Measurements from ENCODE around the gene KLHL29.

Gene KLHL29

GRCh38 chr2:23695214-23695889 lies 310.4 kb downstream of the KLHL29 start:
- DNase-seq (ENCODE audit: low read depth in 2 of 2): no peak

GRCh38 chr2:23695890-23696751 lies 311.1 kb downstream of the KLHL29 start:
- no peak for DNase-seq (ENCODE audit: low read depth in 2 of 2)

GRCh38 chr2:23696752-23697045 lies 311.7 kb downstream of the KLHL29 start:
- DNase-seq (ENCODE audit: low read depth in 2 of 2): no peak

GRCh38 chr2:23697256-23698075 lies 312.5 kb downstream of the KLHL29 start:
- DNase-seq (ENCODE audit: low read depth in 2 of 2): no peak

GRCh38 chr2:23698116-23698693 lies 313.2 kb downstream of the KLHL29 start:
- DNase-seq (ENCODE audit: low read depth in 2 of 2): no peak

- DNase-seq (ENCODE audit: low read depth in 2 of 2): no peak
Observed at GRCh38 chr2:23698721-23699579, 314.0 kb downstream of the KLHL29 start.

GRCh38 chr2:23699580-23699925 lies 314.6 kb downstream of the KLHL29 start:
- no peak for DNase-seq (ENCODE audit: low read depth in 2 of 2)

GRCh38 chr2:23700627-23701026 lies 315.6 kb downstream of the KLHL29 start:
- no peak for DNase-seq (ENCODE audit: low read depth in 2 of 2)

GRCh38 chr2:23703037-23703582 lies 318.1 kb downstream of the KLHL29 start:
- DNase-seq (ENCODE audit: low read depth in 2 of 2): no peak

GRCh38 chr2:23703583-23704385 lies 318.8 kb downstream of the KLHL29 start:
- DNase-seq (ENCODE audit: low read depth in 2 of 2): no peak

- DNase-seq (ENCODE audit: low read depth in 2 of 2): no peak
Observed at GRCh38 chr2:23705771-23706612, 321.0 kb downstream of the KLHL29 start.

- no peak for DNase-seq (ENCODE audit: low read depth in 2 of 2)
Observed at GRCh38 chr2:23706613-23707078, 321.7 kb downstream of the KLHL29 start.

GRCh38 chr2:23707096-23707495 lies 322.1 kb downstream of the KLHL29 start:
- DNase-seq (ENCODE audit: low read depth in 2 of 2): no peak

- no peak for DNase-seq (ENCODE audit: low read depth in 2 of 2)
Observed at GRCh38 chr2:23708771-23709170, 323.8 kb downstream of the KLHL29 start.

GRCh38 chr2:23709311-23709710 lies 324.3 kb downstream of the KLHL29 start:
- DNase-seq (ENCODE audit: low read depth in 2 of 2): no peak

- no peak for DNase-seq (ENCODE audit: low read depth in 2 of 2)
Observed at GRCh38 chr2:23711979-23712755, 327.2 kb downstream of the KLHL29 start.

GRCh38 chr2:23712756-23713151 lies 327.8 kb downstream of the KLHL29 start:
- no peak for DNase-seq (ENCODE audit: low read depth in 2 of 2)

GRCh38 chr2:23713351-23713750 lies 328.4 kb downstream of the KLHL29 start:
- DNase-seq (ENCODE audit: low read depth in 2 of 2): no peak

Data from stimulated activated CD8-positive, alpha-beta memory T cell treated with anti-CD3 and anti-CD28 coated beads, Interleukin-15, amount 100 ng/mL, for 4 hours (primary cell).